Measurements from ENCODE around the gene CD180.

The CD180 gene

GRCh38 chr5:67234671-67235176 lies 38.1 kb upstream of the CD180 start:
- peaks cover 10% of the 10 kb centered on the region for H3K9me3 ChIP-seq (ENCODE audit: control insufficient read depth, insufficient read depth, low read length)
- H3K9ac ChIP-seq (ENCODE audit: low read depth, low read length): no peak overlapping the region
- H3K4me1 ChIP-seq (ENCODE audit: control insufficient read depth, insufficient read depth, low read length): peaks cover 10% of the 10 kb centered on the region; the same call in 1 of the 2 replicates
- H3K27me3 ChIP-seq (ENCODE audit: control insufficient read depth, insufficient read depth, low read length): no peaks in the 10 kb centered on the region; the same call in 1 of the 2 replicates
- no peaks in the 10 kb centered on the region for H3K36me3 ChIP-seq (ENCODE audit: control insufficient read depth, insufficient read depth, low read length)
- H3K4me3 ChIP-seq (ENCODE audit: low read depth, low read length): no peak overlapping the region
- no peak overlapping the region for H3K27ac ChIP-seq (ENCODE audit: low read depth, low read length)

GRCh38 chr5:67233075-67233474 lies 36.5 kb upstream of the CD180 start:
- Histone ChIP-seq H3K36me3 (ENCODE audit: control insufficient read depth, insufficient read depth, low read length) (no peaks in the 10 kb centered on the region), H3K27me3 (ENCODE audit: control insufficient read depth, insufficient read depth, low read length) (no peaks in the 10 kb centered on the region; the same call in 1 of the 2 replicates), H3K4me3 (ENCODE audit: low read depth, low read length) (no peak overlapping the region), H3K27ac (ENCODE audit: low read depth, low read length) (peak overlapping the region; percentile 27), H3K4me1 (ENCODE audit: control insufficient read depth, insufficient read depth, low read length) (peaks cover 10% of the 10 kb centered on the region; the same call in 1 of the 2 replicates), H3K9me3 (ENCODE audit: control insufficient read depth, insufficient read depth, low read length) (peaks cover 10% of the 10 kb centered on the region), H3K9ac (ENCODE audit: low read depth, low read length) (no peak overlapping the region)

GRCh38 chr5:67223211-67223610 lies 26.6 kb upstream of the CD180 start:
- Histone ChIP-seq H3K27ac (ENCODE audit: low read depth, low read length) (no peak overlapping the region), H3K9ac (ENCODE audit: low read depth, low read length) (no peak overlapping the region), H3K4me3 (ENCODE audit: low read depth, low read length) (no peak overlapping the region), H3K9me3 (ENCODE audit: control insufficient read depth, insufficient read depth, low read length) (no peaks in the 10 kb centered on the region), H3K4me1 (ENCODE audit: control insufficient read depth, insufficient read depth, low read length) (no peaks in the 10 kb centered on the region), H3K27me3 (ENCODE audit: control insufficient read depth, insufficient read depth, low read length) (no peaks in the 10 kb centered on the region), H3K36me3 (ENCODE audit: control insufficient read depth, insufficient read depth, low read length) (no peaks in the 10 kb centered on the region)

- Histone ChIP-seq H3K27ac (ENCODE audit: low read depth, low read length) (no peak overlapping the region), H3K9ac (ENCODE audit: low read depth, low read length) (no peak overlapping the region)
Observed at GRCh38 chr5:67222243-67223025, 25.8 kb upstream of the CD180 start.

GRCh38 chr5:67221487-67222242 lies 25.1 kb upstream of the CD180 start:
- no peaks in the 10 kb centered on the region for H3K27me3 ChIP-seq (ENCODE audit: control insufficient read depth, insufficient read depth, low read length)
- no peak overlapping the region for H3K27ac ChIP-seq (ENCODE audit: low read depth, low read length)
- H3K9me3 ChIP-seq (ENCODE audit: control insufficient read depth, insufficient read depth, low read length): no peaks in the 10 kb centered on the region
- H3K36me3 ChIP-seq (ENCODE audit: control insufficient read depth, insufficient read depth, low read length): no peaks in the 10 kb centered on the region
- no peaks in the 10 kb centered on the region for H3K4me1 ChIP-seq (ENCODE audit: control insufficient read depth, insufficient read depth, low read length)
- H3K4me3 ChIP-seq (ENCODE audit: low read depth, low read length): no peak overlapping the region
- H3K9ac ChIP-seq (ENCODE audit: low read depth, low read length): no peak overlapping the region

More at GRCh38 chr5:67222243-67223025, 25.8 kb upstream of the CD180 start:
- H3K9me3 ChIP-seq (ENCODE audit: control insufficient read depth, insufficient read depth, low read length): no peaks in the 10 kb centered on the region
- H3K27me3 ChIP-seq (ENCODE audit: control insufficient read depth, insufficient read depth, low read length): no peaks in the 10 kb centered on the region
- no peaks in the 10 kb centered on the region for H3K36me3 ChIP-seq (ENCODE audit: control insufficient read depth, insufficient read depth, low read length)
- no peaks in the 10 kb centered on the region for H3K4me1 ChIP-seq (ENCODE audit: control insufficient read depth, insufficient read depth, low read length)
- H3K4me3 ChIP-seq (ENCODE audit: low read depth, low read length): no peak overlapping the region

GRCh38 chr5:67216564-67216963 lies 20.0 kb upstream of the CD180 start:
- no peak overlapping the region for H3K27ac ChIP-seq (ENCODE audit: low read depth, low read length)

GRCh38 chr5:67215519-67216471 lies 19.2 kb upstream of the CD180 start:
- no peaks in the 10 kb centered on the region for H3K4me1 ChIP-seq (ENCODE audit: control insufficient read depth, insufficient read depth, low read length)
- no peaks in the 10 kb centered on the region for H3K36me3 ChIP-seq (ENCODE audit: control insufficient read depth, insufficient read depth, low read length)
- H3K9ac ChIP-seq (ENCODE audit: low read depth, low read length): no peak overlapping the region
- H3K27ac ChIP-seq (ENCODE audit: low read depth, low read length): no peak overlapping the region
- no peaks in the 10 kb centered on the region for H3K9me3 ChIP-seq (ENCODE audit: control insufficient read depth, insufficient read depth, low read length)
- no peaks in the 10 kb centered on the region for H3K27me3 ChIP-seq (ENCODE audit: control insufficient read depth, insufficient read depth, low read length)
- no peak overlapping the region for H3K4me3 ChIP-seq (ENCODE audit: low read depth, low read length)

More at GRCh38 chr5:67216564-67216963, 20.0 kb upstream of the CD180 start:
- Histone ChIP-seq H3K4me1 (ENCODE audit: control insufficient read depth, insufficient read depth, low read length) (no peaks in the 10 kb centered on the region), H3K9ac (ENCODE audit: low read depth, low read length) (no peak overlapping the region), H3K4me3 (ENCODE audit: low read depth, low read length) (no peak overlapping the region), H3K27me3 (ENCODE audit: control insufficient read depth, insufficient read depth, low read length) (no peaks in the 10 kb centered on the region), H3K9me3 (ENCODE audit: control insufficient read depth, insufficient read depth, low read length) (no peaks in the 10 kb centered on the region), H3K36me3 (ENCODE audit: control insufficient read depth, insufficient read depth, low read length) (no peaks in the 10 kb centered on the region)

- Histone ChIP-seq H3K9ac (ENCODE audit: low read depth, low read length) (no peak overlapping the region), H3K9me3 (ENCODE audit: control insufficient read depth, insufficient read depth, low read length) (no peaks in the 10 kb centered on the region), H3K4me1 (ENCODE audit: control insufficient read depth, insufficient read depth, low read length) (no peaks in the 10 kb centered on the region), H3K27ac (ENCODE audit: low read depth, low read length) (no peak overlapping the region), H3K4me3 (ENCODE audit: low read depth, low read length) (no peak overlapping the region), H3K36me3 (ENCODE audit: control insufficient read depth, insufficient read depth, low read length) (no peaks in the 10 kb centered on the region), H3K27me3 (ENCODE audit: control insufficient read depth, insufficient read depth, low read length) (no peaks in the 10 kb centered on the region)
Observed at GRCh38 chr5:67214707-67215447, 18.3 kb upstream of the CD180 start.

GRCh38 chr5:67214036-67214435 lies 17.4 kb upstream of the CD180 start:
- H3K4me3 ChIP-seq (ENCODE audit: low read depth, low read length): no peak overlapping the region
- no peak overlapping the region for H3K9ac ChIP-seq (ENCODE audit: low read depth, low read length)
- H3K27me3 ChIP-seq (ENCODE audit: control insufficient read depth, insufficient read depth, low read length): no peaks in the 10 kb centered on the region
- H3K9me3 ChIP-seq (ENCODE audit: control insufficient read depth, insufficient read depth, low read length): no peaks in the 10 kb centered on the region
- 0 out of 2 replicates have a peak, but pooled peaks cover under 1% of the 10 kb centered on the region for H3K4me1 ChIP-seq (ENCODE audit: control insufficient read depth, insufficient read depth, low read length)
- H3K27ac ChIP-seq (ENCODE audit: low read depth, low read length): no peak overlapping the region
- no peaks in the 10 kb centered on the region for H3K36me3 ChIP-seq (ENCODE audit: control insufficient read depth, insufficient read depth, low read length)

GRCh38 chr5:67211926-67212325 lies 15.3 kb upstream of the CD180 start:
- Histone ChIP-seq H3K4me3 (ENCODE audit: low read depth, low read length) (no peak overlapping the region), H3K9ac (ENCODE audit: low read depth, low read length) (no peak overlapping the region), H3K36me3 (ENCODE audit: control insufficient read depth, insufficient read depth, low read length) (no peaks in the 10 kb centered on the region), H3K4me1 (ENCODE audit: control insufficient read depth, insufficient read depth, low read length) (peaks cover 3% of the 10 kb centered on the region; the same call in 1 of the 2 replicates), H3K27ac (ENCODE audit: low read depth, low read length) (no peak overlapping the region), H3K27me3 (ENCODE audit: control insufficient read depth, insufficient read depth, low read length) (no peaks in the 10 kb centered on the region), H3K9me3 (ENCODE audit: control insufficient read depth, insufficient read depth, low read length) (no peaks in the 10 kb centered on the region)
